ENCODE results near the gene RNF31. TPM values are rescaled to one million over a fixed set of nuclear protein-coding genes. Genes with fewer than 3 reads are reported as not detected.
A peak's percentile ranks its signal among the peaks of the same experiment; 100 is the strongest.

RNF31 gene
- total RNA-seq, 1 donor from 2014 or later = 59.0 TPM

- Histone ChIP-seq H3K9me3 (ENCODE audit: insufficient read depth, low read depth, low read length) (no peaks in the 10 kb centered on the region), H4K20me1 (ENCODE audit: insufficient read depth, low read length) (peaks cover 36% of the 10 kb centered on the region), H3K36me3 (ENCODE audit: insufficient read depth, low read length) (peaks cover 31% of the 10 kb centered on the region), H3K9ac (ENCODE audit: low read length) (peak overlapping the region; percentile 87), H3K27me3 (ENCODE audit: insufficient read depth, low read length) (no peaks in the 10 kb centered on the region), H3K4me2 (ENCODE audit: low read length) (peak overlapping the region; percentile 96), H3K27ac (ENCODE audit: low read depth, low read length) (peak overlapping the region; percentile 47), H2AFZ (ENCODE audit: low read depth, low read length) (peak overlapping the region; percentile 74), H3K79me2 (ENCODE audit: insufficient read depth, low read length) (peaks cover 55% of the 10 kb centered on the region), H3K4me1 (ENCODE audit: insufficient read depth, low read length) (peaks cover 25% of the 10 kb centered on the region), H3K4me3 (ENCODE audit: insufficient read depth, low read depth, low read length) (peak overlapping the region; percentile 93)
- H3K9me3 Mint-ChIP-seq (ENCODE audit: unreplicated experiment) = no peaks in the 10 kb centered on the region
- H3K36me3 Mint-ChIP-seq (ENCODE audit: low read depth, unreplicated experiment) = peaks cover 3% of the 10 kb centered on the region
- FAIRE-seq (no peak), DNase-seq (ENCODE audit: low read depth) (no peak)
- H3K4me1 Mint-ChIP-seq (ENCODE audit: low read depth, unreplicated experiment) = peaks cover 26% of the 10 kb centered on the region
- TF ChIP-seq CTCF (IDR thresholded peaks at IDR 0.05; ENCODE audit: insufficient read depth, low read depth, low read length) (no peak), EZH2 (IDR thresholded peaks at IDR 0.05; ENCODE audit: insufficient read depth, low read length) (no peak)
- no peaks in the 10 kb centered on the region for H3K27me3 Mint-ChIP-seq (ENCODE audit: low read depth, unreplicated experiment)
- peak overlapping the region; percentile 87 for H3K4me3 Mint-ChIP-seq (ENCODE audit: unreplicated experiment)
- peak overlapping the region; percentile 68 for H3K27ac Mint-ChIP-seq (ENCODE audit: unreplicated experiment)
Observed at GRCh38 chr14:24147761-24148428, 597 bp downstream of the RNF31 start.

- Histone ChIP-seq H3K36me3 (ENCODE audit: insufficient read depth, low read length) (peaks cover 31% of the 10 kb centered on the region), H3K4me3 (ENCODE audit: insufficient read depth, low read depth, low read length) (no peak overlapping the region), H3K27ac (ENCODE audit: low read depth, low read length) (no peak overlapping the region), H2AFZ (ENCODE audit: low read depth, low read length) (no peak overlapping the region), H3K4me2 (ENCODE audit: low read length) (no peak overlapping the region), H3K79me2 (ENCODE audit: insufficient read depth, low read length) (peaks cover 50% of the 10 kb centered on the region), H3K27me3 (ENCODE audit: insufficient read depth, low read length) (no peaks in the 10 kb centered on the region), H3K9ac (ENCODE audit: low read length) (no peak overlapping the region), H3K4me1 (ENCODE audit: insufficient read depth, low read length) (peaks cover 16% of the 10 kb centered on the region), H3K9me3 (ENCODE audit: insufficient read depth, low read depth, low read length) (no peaks in the 10 kb centered on the region), H4K20me1 (ENCODE audit: insufficient read depth, low read length) (peaks cover 36% of the 10 kb centered on the region)
- DNase-seq (ENCODE audit: low read depth) = no peak
- Mint-ChIP-seq H3K27me3 (ENCODE audit: low read depth, unreplicated experiment) (no peaks in the 10 kb centered on the region), H3K4me3 (ENCODE audit: unreplicated experiment) (peak overlapping the region; percentile 87), H3K9me3 (ENCODE audit: unreplicated experiment) (no peaks in the 10 kb centered on the region), H3K4me1 (ENCODE audit: low read depth, unreplicated experiment) (peaks cover 14% of the 10 kb centered on the region), H3K27ac (ENCODE audit: unreplicated experiment) (no peak overlapping the region), H3K36me3 (ENCODE audit: low read depth, unreplicated experiment) (peaks cover 3% of the 10 kb centered on the region)
- no peak for FAIRE-seq
- TF ChIP-seq CTCF (IDR thresholded peaks at IDR 0.05; ENCODE audit: insufficient read depth, low read depth, low read length) = no peak
Observed at GRCh38 chr14:24149302-24149969, 2.1 kb downstream of the RNF31 start.

GRCh38 chr14:24150061-24150460 is 2.8 kb downstream of the RNF31 start:
- no peaks in the 10 kb centered on the region for H3K9me3 ChIP-seq (ENCODE audit: insufficient read depth, low read depth, low read length)
- H3K27me3 ChIP-seq (ENCODE audit: insufficient read depth, low read length) = no peaks in the 10 kb centered on the region
- no peak overlapping the region for H3K4me3 ChIP-seq (ENCODE audit: insufficient read depth, low read depth, low read length)
- Mint-ChIP-seq H3K27me3 (ENCODE audit: low read depth, unreplicated experiment) (no peaks in the 10 kb centered on the region), H3K4me3 (ENCODE audit: unreplicated experiment) (no peak overlapping the region), H3K9me3 (ENCODE audit: unreplicated experiment) (no peaks in the 10 kb centered on the region), H3K36me3 (ENCODE audit: low read depth, unreplicated experiment) (peaks cover 6% of the 10 kb centered on the region), H3K4me1 (ENCODE audit: low read depth, unreplicated experiment) (peaks cover 12% of the 10 kb centered on the region), H3K27ac (ENCODE audit: unreplicated experiment) (no peak overlapping the region)
- H3K4me1 ChIP-seq (ENCODE audit: insufficient read depth, low read length) = peaks cover 16% of the 10 kb centered on the region
- DNase-seq (ENCODE audit: low read depth) = no peak
- peaks cover 44% of the 10 kb centered on the region for H3K79me2 ChIP-seq (ENCODE audit: insufficient read depth, low read length)
- no peak overlapping the region for H3K4me2 ChIP-seq (ENCODE audit: low read length)
- no peak for FAIRE-seq
- TF ChIP-seq CTCF (IDR thresholded peaks at IDR 0.05; ENCODE audit: insufficient read depth, low read depth, low read length) = no peak
- TF ChIP-seq EZH2 (IDR thresholded peaks at IDR 0.05; ENCODE audit: insufficient read depth, low read length) = no peak
- no peak overlapping the region for H3K27ac ChIP-seq (ENCODE audit: low read depth, low read length)
- H4K20me1 ChIP-seq (ENCODE audit: insufficient read depth, low read length) = peaks cover 36% of the 10 kb centered on the region
- H2AFZ ChIP-seq (ENCODE audit: low read depth, low read length) = no peak overlapping the region
- H3K9ac ChIP-seq (ENCODE audit: low read length) = no peak overlapping the region
- H3K36me3 ChIP-seq (ENCODE audit: insufficient read depth, low read length) = peaks cover 33% of the 10 kb centered on the region
